Measurements from ENCODE around the gene CLUH.

The CLUH gene

DNA sequence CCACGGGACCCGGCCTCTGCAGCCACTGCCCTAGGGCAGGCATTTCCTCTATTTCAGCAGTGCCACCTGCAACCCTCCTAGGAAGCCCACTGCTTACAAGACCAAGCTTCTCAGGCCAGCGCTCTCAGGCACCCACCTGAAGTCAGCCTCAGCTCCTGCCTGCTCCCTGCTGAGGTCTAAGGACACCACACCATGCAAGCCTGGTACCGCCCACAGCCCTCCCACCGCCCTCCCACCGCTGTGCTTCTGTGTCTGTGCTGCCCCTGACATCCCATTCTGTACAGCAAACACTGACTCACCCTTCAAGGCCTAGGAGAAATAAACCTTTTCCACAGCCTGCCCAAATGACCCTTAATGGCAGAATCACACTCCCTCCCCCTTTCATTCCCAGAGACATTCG, 6.3 kb downstream of the CLUH start (continued):
- TF ChIP-seq, protein P1, sequence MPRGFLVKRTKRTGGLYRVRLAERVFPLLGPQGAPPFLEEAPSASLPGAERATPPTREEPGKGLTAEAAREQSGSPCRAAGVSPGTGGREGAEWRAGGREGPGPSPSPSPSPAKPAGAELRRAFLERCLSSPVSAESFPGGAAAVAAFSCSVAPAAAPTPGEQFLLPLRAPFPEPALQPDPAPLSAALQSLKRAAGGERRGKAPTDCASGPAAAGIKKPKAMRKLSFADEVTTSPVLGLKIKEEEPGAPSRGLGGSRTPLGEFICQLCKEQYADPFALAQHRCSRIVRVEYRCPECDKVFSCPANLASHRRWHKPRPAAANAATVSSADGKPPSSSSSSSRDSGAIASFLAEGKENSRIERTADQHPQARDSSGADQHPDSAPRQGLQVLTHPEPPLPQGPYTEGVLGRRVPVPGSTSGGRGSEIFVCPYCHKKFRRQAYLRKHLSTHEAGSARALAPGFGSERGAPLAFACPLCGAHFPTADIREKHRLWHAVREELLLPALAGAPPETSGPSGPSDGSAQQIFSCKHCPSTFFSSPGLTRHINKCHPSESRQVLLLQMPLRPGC (tag by site-specific recombination; IDR thresholded peaks at IDR 0.05) = no peak
- TF ChIP-seq ZNF677 (tag by site-specific recombination; IDR thresholded peaks at IDR 0.05) = no peak

DNA sequence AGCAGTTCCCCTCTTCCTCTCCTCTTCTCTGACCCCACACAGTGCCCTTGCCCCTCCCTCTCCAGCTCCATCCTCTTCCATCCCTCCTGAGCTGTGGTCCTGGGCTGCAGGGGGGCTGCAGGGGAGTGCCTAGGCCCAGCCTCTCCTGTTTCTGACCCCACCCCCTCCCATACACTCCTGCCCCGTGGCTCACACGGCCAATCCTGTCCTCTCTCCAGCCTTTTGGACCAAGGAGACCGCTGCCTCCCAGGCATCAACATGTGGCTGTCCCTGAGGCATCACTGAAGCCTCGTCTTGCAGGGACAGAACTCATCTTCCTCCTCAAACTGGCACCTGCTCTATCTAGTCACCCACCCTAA, 6.7 kb downstream of the CLUH start:
- Histone ChIP-seq H3K4me1 (ENCODE audit: control insufficient read depth, insufficient read depth, low read length) (peaks cover 13% of the 10 kb centered on the region), H3K27ac (ENCODE audit: extremely low read depth, low read depth, low read length) (no peak overlapping the region), H3K4me3 (ENCODE audit: low read depth, low read length) (no peak overlapping the region), H3K36me3 (ENCODE audit: control insufficient read depth in 2 of 2, insufficient read depth in 1 of 2, low read length in 2 of 2) (peaks cover 4 to 47% of the 10 kb centered on the region in 2 experiments; a peak in 2 of 3 replicates), H3K9me3 (ENCODE audit: control insufficient read depth, insufficient read depth, low read depth, low read length) (no peaks in the 10 kb centered on the region)
- ChIA-PET POLR2A (interaction anchor here (1.3 kb wide), 1 partner anchor 194 kb away, joined by 3 read pairs; no protein-coding TSS in a partner anchor), CTCF (interaction anchor here (1.0 kb wide), 1 partner anchor 81 kb away, joined by 4 read pairs; no protein-coding TSS in a partner anchor)
- TF ChIP-seq, protein P2, sequence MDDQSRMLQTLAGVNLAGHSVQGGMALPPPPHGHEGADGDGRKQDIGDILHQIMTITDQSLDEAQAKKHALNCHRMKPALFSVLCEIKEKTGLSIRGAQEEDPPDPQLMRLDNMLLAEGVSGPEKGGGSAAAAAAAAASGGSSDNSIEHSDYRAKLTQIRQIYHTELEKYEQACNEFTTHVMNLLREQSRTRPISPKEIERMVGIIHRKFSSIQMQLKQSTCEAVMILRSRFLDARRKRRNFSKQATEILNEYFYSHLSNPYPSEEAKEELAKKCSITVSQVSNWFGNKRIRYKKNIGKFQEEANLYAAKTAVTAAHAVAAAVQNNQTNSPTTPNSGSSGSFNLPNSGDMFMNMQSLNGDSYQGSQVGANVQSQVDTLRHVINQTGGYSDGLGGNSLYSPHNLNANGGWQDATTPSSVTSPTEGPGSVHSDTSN (CRISPR knock-in tag; IDR thresholded peaks at IDR 0.05) = no peak
- TF ChIP-seq ZNF146 (tag by site-specific recombination; IDR thresholded peaks at IDR 0.05) (no peak), GLIS1 (tag by site-specific recombination; IDR thresholded peaks at IDR 0.05) (peak; percentile 28; the same call in 1 of the 2 replicates), ZNF529 (tag by site-specific recombination; IDR thresholded peaks at IDR 0.05; ENCODE audit: insufficient replicate concordance) (no peak), TCF7L2 (IDR thresholded peaks at IDR 0.05; ENCODE audit: borderline replicate concordance, low read depth, low read length) (no peak)

DNA sequence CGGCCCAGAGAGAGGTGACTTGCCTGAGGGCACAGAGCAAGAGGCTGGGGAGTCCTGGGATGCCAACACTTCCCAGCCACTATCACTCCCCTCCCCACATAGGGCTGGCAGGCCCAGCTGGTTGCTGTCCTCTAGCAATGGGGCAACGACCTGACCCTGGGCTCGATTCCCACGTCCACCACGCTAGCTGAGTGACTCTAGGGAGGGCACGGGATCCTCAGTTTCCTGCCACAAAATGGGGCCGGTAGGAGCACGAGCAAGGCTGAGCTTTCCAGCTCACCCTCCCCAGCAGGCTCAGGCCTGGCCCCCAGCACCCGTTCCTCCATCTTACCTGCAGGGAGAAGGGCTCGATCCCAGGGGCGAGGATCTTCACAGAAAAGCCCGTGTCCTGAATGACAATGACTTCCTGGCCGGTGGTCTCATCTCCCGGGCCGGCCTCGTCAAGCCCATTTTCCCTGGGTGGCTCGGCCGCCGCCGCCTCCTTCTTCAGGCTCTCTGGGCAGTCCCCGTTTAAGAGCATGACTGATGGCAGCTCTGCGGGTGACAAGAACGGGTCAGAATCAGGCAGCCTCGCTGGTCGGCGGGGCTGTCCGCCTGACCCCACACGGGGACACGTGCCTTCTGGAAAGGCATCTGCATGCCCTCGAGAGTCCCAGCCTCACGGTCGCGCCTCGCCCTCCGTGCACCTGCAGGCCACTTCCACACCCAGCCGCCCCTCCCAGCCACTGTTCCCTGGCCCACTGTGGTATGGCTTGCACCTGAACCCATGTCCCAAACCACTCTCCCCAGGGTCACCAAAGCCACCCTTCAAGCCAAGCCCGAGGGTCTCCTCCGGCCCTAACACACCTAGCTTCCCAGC, 7.3 kb downstream of the CLUH start:
- no peak for TF ChIP-seq ZNF138 (tag by site-specific recombination; IDR thresholded peaks at IDR 0.05; ENCODE audit: borderline replicate concordance)
- no peak for TF ChIP-seq ZNF302 (tag by site-specific recombination; IDR thresholded peaks at IDR 0.05; ENCODE audit: low read depth)
- TF ChIP-seq, protein P3, sequence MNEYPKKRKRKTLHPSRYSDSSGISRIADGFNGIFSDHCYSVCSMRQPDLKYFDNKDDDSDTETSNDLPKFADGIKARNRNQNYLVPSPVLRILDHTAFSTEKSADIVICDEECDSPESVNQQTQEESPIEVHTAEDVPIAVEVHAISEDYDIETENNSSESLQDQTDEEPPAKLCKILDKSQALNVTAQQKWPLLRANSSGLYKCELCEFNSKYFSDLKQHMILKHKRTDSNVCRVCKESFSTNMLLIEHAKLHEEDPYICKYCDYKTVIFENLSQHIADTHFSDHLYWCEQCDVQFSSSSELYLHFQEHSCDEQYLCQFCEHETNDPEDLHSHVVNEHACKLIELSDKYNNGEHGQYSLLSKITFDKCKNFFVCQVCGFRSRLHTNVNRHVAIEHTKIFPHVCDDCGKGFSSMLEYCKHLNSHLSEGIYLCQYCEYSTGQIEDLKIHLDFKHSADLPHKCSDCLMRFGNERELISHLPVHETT (tag by site-specific recombination; IDR thresholded peaks at IDR 0.05) = no peak
- TF ChIP-seq, protein P4, sequence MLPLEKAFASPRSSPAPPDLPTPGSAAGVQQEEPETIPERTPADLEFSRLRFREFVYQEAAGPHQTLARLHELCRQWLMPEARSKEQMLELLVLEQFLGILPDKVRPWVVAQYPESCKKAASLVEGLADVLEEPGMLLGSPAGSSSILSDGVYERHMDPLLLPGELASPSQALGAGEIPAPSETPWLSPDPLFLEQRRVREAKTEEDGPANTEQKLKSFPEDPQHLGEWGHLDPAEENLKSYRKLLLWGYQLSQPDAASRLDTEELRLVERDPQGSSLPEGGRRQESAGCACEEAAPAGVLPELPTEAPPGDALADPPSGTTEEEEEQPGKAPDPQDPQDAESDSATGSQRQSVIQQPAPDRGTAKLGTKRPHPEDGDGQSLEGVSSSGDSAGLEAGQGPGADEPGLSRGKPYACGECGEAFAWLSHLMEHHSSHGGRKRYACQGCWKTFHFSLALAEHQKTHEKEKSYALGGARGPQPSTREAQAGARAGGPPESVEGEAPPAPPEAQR (tag by site-specific recombination; IDR thresholded peaks at IDR 0.05) = no peak
- ChIA-PET CTCF (no interaction called here), POLR2A (no interaction called here)
- Histone ChIP-seq H3K4me3 (ENCODE audit: low read depth, low read length) (no peak overlapping the region), H3K27ac (ENCODE audit: extremely low read depth, low read depth, low read length) (no peak overlapping the region), H3K36me3 (ENCODE audit: control insufficient read depth in 2 of 2, insufficient read depth in 1 of 2, low read length in 2 of 2) (peaks cover 7 to 53% of the 10 kb centered on the region in 2 experiments; a peak in 2 of 3 replicates), H3K9me3 (ENCODE audit: control insufficient read depth, insufficient read depth, low read depth, low read length) (no peaks in the 10 kb centered on the region), H3K4me1 (ENCODE audit: control insufficient read depth, insufficient read depth, low read length) (peaks cover 9% of the 10 kb centered on the region)

DNA sequence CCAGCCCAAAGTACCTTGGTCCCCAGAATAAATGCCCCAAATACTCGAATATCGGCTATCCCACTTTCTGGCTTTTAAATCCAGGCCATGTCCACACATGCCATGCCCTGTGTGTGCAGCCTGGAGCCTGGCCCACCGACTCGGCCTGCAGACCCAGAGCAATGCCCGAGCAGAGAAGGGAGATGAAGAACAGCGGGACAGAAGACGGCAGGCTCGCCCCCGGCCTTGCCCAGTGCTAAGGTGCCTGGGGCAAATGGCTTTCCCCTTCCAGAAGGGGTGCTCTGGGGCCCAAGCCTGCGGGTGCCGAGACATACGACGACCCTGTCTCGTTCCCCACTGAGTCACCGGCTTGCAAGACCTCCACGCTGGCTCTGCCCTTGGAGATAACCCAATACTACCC, 8.0 kb downstream of the CLUH start:
- ChIA-PET POLR2A (no interaction called here), CTCF (no interaction called here)
- Histone ChIP-seq H3K27ac (ENCODE audit: extremely low read depth, low read depth, low read length) (no peak overlapping the region), H3K4me1 (ENCODE audit: control insufficient read depth, insufficient read depth, low read length) (0 out of 2 replicates have a peak, but pooled peaks cover 4% of the 10 kb centered on the region), H3K9me3 (ENCODE audit: control insufficient read depth, insufficient read depth, low read depth, low read length) (no peaks in the 10 kb centered on the region), H3K4me3 (ENCODE audit: low read depth, low read length) (no peak overlapping the region), H3K36me3 (ENCODE audit: control insufficient read depth in 2 of 2, insufficient read depth in 1 of 2, low read length in 2 of 2) (peaks cover 8 to 60% of the 10 kb centered on the region in 2 experiments; a peak in 2 of 3 replicates)
- no peak for TF ChIP-seq SP2 (tag by site-specific recombination; IDR thresholded peaks at IDR 0.05)
- TF ChIP-seq, protein P5, sequence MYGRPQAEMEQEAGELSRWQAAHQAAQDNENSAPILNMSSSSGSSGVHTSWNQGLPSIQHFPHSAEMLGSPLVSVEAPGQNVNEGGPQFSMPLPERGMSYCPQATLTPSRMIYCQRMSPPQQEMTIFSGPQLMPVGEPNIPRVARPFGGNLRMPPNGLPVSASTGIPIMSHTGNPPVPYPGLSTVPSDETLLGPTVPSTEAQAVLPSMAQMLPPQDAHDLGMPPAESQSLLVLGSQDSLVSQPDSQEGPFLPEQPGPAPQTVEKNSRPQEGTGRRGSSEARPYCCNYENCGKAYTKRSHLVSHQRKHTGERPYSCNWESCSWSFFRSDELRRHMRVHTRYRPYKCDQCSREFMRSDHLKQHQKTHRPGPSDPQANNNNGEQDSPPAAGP (tag by site-specific recombination; IDR thresholded peaks at IDR 0.05) = no peak
- no peak for TF ChIP-seq ZNF776 (tag by site-specific recombination; IDR thresholded peaks at IDR 0.05; ENCODE audit: borderline replicate concordance)
- TF ChIP-seq, protein P6, sequence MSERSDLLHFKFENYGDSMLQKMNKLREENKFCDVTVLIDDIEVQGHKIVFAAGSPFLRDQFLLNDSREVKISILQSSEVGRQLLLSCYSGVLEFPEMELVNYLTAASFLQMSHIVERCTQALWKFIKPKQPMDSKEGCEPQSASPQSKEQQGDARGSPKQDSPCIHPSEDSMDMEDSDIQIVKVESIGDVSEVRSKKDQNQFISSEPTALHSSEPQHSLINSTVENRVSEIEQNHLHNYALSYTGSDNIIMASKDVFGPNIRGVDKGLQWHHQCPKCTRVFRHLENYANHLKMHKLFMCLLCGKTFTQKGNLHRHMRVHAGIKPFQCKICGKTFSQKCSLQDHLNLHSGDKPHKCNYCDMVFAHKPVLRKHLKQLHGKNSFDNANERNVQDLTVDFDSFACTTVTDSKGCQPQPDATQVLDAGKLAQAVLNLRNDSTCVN (tag by site-specific recombination; optimal IDR thresholded peaks at IDR 0.05) = no peak
- TF ChIP-seq GFI1B (tag by site-specific recombination; IDR thresholded peaks at IDR 0.05) = no peak
- TF ChIP-seq, protein P7, sequence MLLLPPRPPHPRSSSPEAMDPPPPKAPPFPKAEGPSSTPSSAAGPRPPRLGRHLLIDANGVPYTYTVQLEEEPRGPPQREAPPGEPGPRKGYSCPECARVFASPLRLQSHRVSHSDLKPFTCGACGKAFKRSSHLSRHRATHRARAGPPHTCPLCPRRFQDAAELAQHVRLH (tag by site-specific recombination; IDR thresholded peaks at IDR 0.05) = no peak
- no peak for TF ChIP-seq ZNF610 (tag by site-specific recombination; IDR thresholded peaks at IDR 0.05; ENCODE audit: borderline replicate concordance)
